Measurements from ENCODE around the gene ASTN1. TPM values are rescaled to one million over a fixed set of nuclear protein-coding genes. Genes with fewer than 3 reads are reported as not detected.

The ASTN1 gene
- total RNA-seq, 3 donors from 2014 or later, result 0.10 to 2.2 (median 0.14) TPM

GRCh38 chr1:176854121-176854520 lies 310.4 kb downstream of the ASTN1 start:
- no peaks in the 10 kb centered on the region for H3K9me3 ChIP-seq
- H3K36me3 ChIP-seq (ENCODE audit: low read depth), result no peaks in the 10 kb centered on the region
- no peaks in the 10 kb centered on the region for H3K4me1 ChIP-seq (ENCODE audit: low read depth)
- ATAC-seq (no peak), DNase-seq (no peak)
- intact Hi-C loops (cut with DNase I, micrococcal nuclease), result no loop called here
- H3K4me3 ChIP-seq, result no peak overlapping the region
- no peak for TF ChIP-seq CTCF (IDR thresholded peaks at IDR 0.05)

GRCh38 chr1:176853503-176853902 lies 311.0 kb downstream of the ASTN1 start:
- H3K9me3 ChIP-seq, result no peaks in the 10 kb centered on the region
- no peak for ATAC-seq
- no peaks in the 10 kb centered on the region for H3K4me1 ChIP-seq (ENCODE audit: low read depth)
- no peaks in the 10 kb centered on the region for H3K36me3 ChIP-seq (ENCODE audit: low read depth)
- TF ChIP-seq CTCF (IDR thresholded peaks at IDR 0.05), result no peak
- intact Hi-C loops (cut with DNase I, micrococcal nuclease), result no loop called here
- no peak overlapping the region for H3K4me3 ChIP-seq
- DNase-seq, result no peak

GRCh38 chr1:176852124-176852523 lies 312.4 kb downstream of the ASTN1 start:
- no peaks in the 10 kb centered on the region for H3K9me3 ChIP-seq
- TF ChIP-seq CTCF (IDR thresholded peaks at IDR 0.05), result no peak
- intact Hi-C loops (cut with DNase I, micrococcal nuclease), result no loop called here
- no peak overlapping the region for H3K4me3 ChIP-seq
- ATAC-seq (no peak), DNase-seq (no peak)
- H3K4me1 ChIP-seq (ENCODE audit: low read depth), result no peaks in the 10 kb centered on the region
- no peaks in the 10 kb centered on the region for H3K36me3 ChIP-seq (ENCODE audit: low read depth)

- H3K36me3 ChIP-seq (ENCODE audit: low read depth), result no peaks in the 10 kb centered on the region
- ATAC-seq (no peak), DNase-seq (no peak)
- intact Hi-C loops (cut with DNase I, micrococcal nuclease), result no loop called here
- no peaks in the 10 kb centered on the region for H3K4me1 ChIP-seq (ENCODE audit: low read depth)
- TF ChIP-seq CTCF (IDR thresholded peaks at IDR 0.05), result no peak
- no peak overlapping the region for H3K4me3 ChIP-seq
- H3K9me3 ChIP-seq, result no peaks in the 10 kb centered on the region
Observed at GRCh38 chr1:176850871-176851270, 313.6 kb downstream of the ASTN1 start.

- ATAC-seq, result no peak
- no peak overlapping the region for H3K4me3 ChIP-seq
- no peaks in the 10 kb centered on the region for H3K9me3 ChIP-seq
- no peak for DNase-seq
- H3K36me3 ChIP-seq (ENCODE audit: low read depth), result no peaks in the 10 kb centered on the region
- TF ChIP-seq CTCF (IDR thresholded peaks at IDR 0.05), result no peak
- intact Hi-C loops (cut with DNase I, micrococcal nuclease), result loop anchor here in 1 of 2 donors (10.0 kb wide), 1 partner anchor 294 kb away; no protein-coding TSS in a partner anchor
- no peaks in the 10 kb centered on the region for H3K4me1 ChIP-seq (ENCODE audit: low read depth)
Observed at GRCh38 chr1:176849281-176849680, 315.2 kb downstream of the ASTN1 start.

GRCh38 chr1:176847052-176847451 lies 317.5 kb downstream of the ASTN1 start:
- ATAC-seq (no peak), DNase-seq (no peak)
- H3K36me3 ChIP-seq (ENCODE audit: low read depth), result no peaks in the 10 kb centered on the region
- intact Hi-C loops (cut with DNase I, micrococcal nuclease), result loop anchor here in 1 of 2 donors (10.0 kb wide), 1 partner anchor 292 kb away; no protein-coding TSS in a partner anchor
- H3K9me3 ChIP-seq, result no peaks in the 10 kb centered on the region
- no peak for TF ChIP-seq CTCF (IDR thresholded peaks at IDR 0.05)
- no peak overlapping the region for H3K4me3 ChIP-seq
- H3K4me1 ChIP-seq (ENCODE audit: low read depth), result no peaks in the 10 kb centered on the region

Measured in mucosa of descending colon (tissue), 3 donors.